ENCODE measurements around the gene HSPA1A. TPM values are rescaled to one million over a fixed set of nuclear protein-coding genes. Genes with fewer than 3 reads are reported as not detected.
A peak's percentile ranks its signal among the peaks of the same experiment; 100 is the strongest.
"Not testable (repeated sequence)": the region's sequence is repeated elsewhere in the genome, so short reads cannot be mapped to it uniquely, and the experiment has no call there.

The HSPA1A gene
- total RNA-seq, 1 donor from 2014 or later = 341 TPM

GRCh38 chr6:31779908-31780307 is 35.4 kb upstream of the HSPA1A start:
- intact Hi-C loops (cut with micrococcal nuclease) = no loop called here
- DNase-seq (no peak), ATAC-seq (no peak)

DNA sequence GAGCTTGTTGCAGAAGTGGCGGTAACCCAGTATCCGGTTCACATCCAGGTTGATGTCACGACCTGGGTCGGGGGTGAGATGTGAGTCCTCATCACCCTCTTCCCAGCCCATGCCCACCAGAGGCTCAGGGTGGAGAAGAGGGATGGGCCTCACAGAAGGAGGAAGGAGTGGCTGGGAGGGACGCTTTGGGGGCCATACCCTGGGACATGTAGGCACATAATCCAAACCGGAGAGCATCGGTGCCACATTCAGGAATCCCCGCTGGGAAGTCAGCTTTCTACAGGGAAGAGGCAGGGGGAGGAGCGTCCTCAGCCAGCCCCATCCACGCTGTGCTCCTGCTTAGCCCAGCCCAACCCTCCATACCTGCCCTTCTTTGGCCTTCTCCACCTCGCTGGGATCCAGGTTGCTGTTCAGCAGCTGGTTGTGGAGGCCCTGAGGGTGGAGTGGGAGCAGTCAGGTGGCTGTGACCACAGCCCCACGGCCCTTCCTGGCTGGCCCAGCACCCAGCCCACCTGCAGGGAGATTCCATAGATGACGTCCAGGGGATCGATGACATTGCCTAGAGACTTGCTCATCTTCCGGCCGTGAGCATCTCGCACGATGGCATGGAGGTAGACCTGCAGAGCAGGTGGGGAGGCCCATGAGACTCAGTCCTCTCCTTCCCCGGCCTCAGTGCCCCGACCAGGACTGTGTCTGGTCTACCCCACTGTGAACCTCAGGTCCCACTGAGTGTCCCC is 34.7 kb upstream of the HSPA1A start:
- no peak for DNase-seq
- intact Hi-C loops (cut with micrococcal nuclease) = no loop called here
- no peak for ATAC-seq

DNA sequence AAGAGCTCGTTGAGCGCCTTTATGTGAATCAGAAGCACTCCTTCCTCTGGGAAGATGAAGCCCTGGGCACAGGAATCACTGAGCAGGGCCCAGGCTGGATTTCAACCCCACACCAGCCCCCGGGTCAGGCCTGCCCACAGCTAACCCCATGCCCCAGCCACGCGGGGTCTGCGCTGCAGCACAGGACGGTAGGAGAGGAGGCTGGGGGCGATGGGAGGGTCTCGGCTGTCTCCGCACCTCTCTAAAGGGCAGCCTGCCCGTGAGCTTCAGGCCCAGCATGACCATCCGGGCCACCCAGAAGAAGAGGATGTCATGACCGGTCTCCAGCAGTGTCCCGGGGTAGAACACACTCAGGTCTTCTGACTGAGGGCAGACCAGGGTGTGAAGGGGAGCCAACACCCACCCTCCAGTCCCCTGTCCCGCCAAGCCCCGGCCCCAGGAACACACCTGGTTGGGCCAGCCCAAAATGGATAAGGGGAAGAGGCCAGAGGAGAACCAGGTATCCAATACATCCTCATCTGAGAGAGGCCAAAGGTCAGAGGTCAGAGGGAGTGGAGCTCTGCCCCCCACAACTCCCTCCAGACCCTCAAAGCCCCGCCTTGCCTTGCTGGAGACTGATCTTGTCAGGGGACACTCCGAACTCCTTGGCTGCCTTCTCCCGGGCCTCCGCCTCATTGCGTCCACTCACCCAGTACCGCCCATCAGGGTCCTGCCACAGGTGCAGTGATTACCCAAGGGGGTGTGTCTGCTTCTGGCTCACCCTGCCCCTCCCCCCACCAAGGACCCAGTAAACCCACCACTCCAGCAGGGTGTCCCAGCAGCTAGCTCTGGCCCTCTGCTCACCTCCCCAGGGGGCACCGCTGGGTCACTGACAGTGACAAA is 33.9 kb upstream of the HSPA1A start:
- no peak for DNase-seq
- no peak for ATAC-seq
- intact Hi-C loops (cut with micrococcal nuclease) = no loop called here

DNA sequence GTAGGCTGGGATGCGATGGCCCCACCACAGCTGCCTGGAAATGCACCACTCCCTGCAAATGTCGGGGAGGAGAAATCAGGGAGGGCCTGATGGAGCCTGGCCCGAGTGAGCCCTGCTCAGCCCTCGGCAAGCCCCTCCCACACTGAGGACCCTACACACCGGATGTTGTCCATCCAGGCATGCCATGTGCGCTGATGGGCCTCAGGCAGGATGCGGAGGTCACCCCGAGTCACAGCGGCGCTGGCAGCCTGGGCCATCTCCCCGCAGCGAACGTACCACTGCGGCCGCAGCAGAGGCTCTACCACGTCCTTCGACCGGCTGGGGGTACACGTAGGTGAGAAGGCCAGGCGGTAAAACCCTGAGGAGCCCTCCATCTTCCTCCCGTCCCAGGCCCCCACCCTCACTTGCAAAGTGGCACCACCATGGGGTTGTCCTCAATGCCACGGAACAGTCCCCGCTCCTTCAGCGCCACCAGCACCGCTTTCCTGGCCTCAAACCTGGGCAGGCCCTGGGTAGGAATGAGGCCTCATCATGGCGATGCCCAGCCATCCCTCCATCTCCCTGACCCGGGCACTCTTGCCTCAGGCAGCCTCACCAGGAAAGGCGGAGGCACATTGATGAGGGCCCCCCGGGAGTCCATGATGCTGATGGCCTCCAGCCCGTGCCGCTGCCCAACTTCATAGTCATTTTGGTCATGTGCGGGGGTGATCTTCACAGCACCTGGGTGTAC is 33.1 kb upstream of the HSPA1A start:
- no peak for ATAC-seq
- intact Hi-C loops (cut with micrococcal nuclease) = no loop called here
- DNase-seq = no peak

DNA sequence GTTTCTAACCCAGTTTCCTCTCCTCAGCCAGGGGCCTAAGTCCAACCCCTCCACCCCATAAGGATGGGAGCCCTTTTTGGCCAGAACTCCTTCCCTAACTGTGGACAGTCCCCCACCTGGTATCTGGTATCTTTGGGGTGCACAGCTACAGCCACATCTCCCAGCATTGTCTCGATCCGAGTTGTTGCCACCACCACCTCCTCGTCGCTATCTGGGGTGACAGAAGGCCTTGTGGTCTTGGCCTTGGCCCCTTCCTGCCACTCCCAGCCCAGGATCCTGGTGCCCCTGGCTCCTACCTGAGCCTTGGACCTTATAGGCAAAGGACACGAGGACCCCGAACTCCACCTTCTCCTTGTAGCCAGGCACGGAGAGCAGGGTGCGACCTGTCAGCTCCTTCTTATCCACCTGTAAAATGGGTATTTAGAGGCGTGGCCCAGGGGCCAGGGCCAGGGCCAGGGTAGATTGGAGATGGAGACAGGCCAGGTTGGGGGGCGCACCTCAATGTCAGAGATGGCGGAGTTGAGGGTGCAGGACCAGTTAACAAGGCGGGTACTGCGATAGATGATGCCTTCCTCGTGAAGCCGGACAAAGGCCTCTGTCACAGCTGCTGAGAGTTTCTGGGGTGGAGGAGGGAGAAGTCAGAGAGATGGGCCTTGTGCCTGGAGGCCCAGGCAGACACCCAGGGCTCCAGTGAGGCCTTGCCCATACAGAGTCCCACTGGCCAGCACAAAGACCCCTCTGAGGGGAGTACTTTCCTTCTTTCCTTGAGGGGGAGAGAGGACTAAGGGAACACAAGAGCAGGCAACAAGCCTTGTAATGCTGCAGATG is 31.0 kb upstream of the HSPA1A start:
- intact Hi-C loops (cut with micrococcal nuclease) = no loop called here
- DNase-seq = no peak
- no peak for ATAC-seq

GRCh38 chr6:31785475-31785874 is 29.9 kb upstream of the HSPA1A start:
- intact Hi-C loops (cut with micrococcal nuclease) = no loop called here
- ATAC-seq (no peak), DNase-seq (no peak)

DNA sequence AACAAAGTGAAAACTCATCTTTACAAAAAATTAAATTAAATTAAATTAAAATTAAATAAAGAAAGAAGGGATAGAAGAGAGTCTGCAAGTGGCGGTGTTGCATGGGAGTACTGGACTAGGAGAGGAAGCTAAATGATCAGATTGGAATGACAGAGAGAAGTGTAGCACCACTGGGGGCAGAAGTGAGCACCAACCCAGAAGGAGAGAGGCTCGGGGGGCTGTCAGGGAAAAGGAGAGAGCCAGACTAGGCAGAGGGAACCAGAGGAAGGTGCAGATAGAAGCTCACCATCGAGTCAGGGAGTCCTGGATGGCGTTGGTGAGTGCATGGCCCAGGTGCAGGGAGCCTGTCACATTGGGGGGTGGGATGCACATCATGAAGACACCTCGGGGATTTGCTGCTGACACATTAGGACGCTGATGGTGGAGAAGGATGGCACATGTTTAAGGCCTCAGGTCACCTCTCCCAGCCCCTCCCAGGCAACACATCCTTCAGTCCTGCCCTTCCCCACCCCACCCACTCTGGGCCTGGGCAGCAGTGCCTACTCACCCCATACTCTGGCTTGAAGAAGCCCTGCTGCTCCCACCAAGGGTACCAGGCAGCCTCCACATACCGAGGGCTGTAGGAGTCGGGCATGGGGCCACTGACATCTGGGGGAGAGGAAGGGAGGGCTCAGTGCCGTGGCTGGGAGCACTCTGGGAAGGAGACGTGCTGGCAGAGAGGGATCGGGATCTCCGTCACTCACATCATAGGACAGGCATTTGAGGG is 23.8 kb upstream of the HSPA1A start:
- no peak for ATAC-seq
- intact Hi-C loops (cut with micrococcal nuclease) = no loop called here
- no peak for DNase-seq

DNA sequence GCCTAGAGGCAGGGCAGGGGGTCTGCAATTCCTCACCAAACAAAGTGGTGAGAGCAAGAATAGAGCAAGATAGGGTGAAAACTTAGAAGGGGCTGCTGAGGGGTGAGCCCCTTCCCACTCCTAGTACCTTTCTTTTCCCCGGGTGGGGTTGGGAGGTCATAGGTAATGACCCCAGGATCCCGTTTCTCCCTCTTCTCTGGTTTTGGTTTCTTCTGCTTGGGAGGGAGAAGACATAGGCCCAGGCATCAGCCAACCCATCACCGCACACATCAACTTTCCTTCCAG is 23.3 kb upstream of the HSPA1A start:
- intact Hi-C loops (cut with micrococcal nuclease) = no loop called here
- no peak for ATAC-seq
- no peak for DNase-seq

- intact Hi-C loops (cut with micrococcal nuclease) = no loop called here
- ATAC-seq (no peak), DNase-seq (no peak)
Measured at GRCh38 chr6:31792761-31793171, 22.6 kb upstream of the HSPA1A start.

- DNase-seq; ATAC-seq; intact Hi-C loops (cut with micrococcal nuclease): not testable (repeated sequence)
Measured at GRCh38 chr6:31793927-31794245, 21.5 kb upstream of the HSPA1A start.

DNA sequence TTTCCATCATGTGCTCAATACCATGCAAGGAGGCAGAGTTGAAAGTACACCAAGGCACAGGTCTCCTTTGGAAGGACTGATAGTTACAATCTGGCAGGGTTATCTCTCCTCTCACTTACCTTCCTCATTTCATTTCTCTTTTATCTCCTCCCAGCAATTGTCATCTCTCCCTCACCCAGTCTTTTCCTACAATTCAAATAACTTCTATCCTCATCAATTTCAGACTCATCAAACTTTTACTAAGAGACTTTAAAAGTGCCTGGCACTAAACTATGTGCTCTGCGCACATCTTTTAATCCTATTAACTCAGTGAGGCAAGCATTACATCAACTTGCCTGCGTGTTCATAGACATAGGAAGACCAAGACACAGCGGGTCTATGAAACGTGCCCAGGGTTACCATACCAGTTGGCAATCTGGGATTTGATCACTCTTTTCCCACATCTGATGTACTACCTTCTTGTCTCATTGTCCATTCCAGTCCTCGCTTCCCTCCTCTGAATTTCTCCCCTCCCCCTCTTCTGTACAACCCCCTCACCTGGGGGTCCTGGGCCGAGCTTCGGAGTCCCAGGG is 21.0 kb upstream of the HSPA1A start:
- intact Hi-C loops (cut with micrococcal nuclease) = no loop called here
- ATAC-seq (no peak), DNase-seq (peak; percentile 7)

DNA sequence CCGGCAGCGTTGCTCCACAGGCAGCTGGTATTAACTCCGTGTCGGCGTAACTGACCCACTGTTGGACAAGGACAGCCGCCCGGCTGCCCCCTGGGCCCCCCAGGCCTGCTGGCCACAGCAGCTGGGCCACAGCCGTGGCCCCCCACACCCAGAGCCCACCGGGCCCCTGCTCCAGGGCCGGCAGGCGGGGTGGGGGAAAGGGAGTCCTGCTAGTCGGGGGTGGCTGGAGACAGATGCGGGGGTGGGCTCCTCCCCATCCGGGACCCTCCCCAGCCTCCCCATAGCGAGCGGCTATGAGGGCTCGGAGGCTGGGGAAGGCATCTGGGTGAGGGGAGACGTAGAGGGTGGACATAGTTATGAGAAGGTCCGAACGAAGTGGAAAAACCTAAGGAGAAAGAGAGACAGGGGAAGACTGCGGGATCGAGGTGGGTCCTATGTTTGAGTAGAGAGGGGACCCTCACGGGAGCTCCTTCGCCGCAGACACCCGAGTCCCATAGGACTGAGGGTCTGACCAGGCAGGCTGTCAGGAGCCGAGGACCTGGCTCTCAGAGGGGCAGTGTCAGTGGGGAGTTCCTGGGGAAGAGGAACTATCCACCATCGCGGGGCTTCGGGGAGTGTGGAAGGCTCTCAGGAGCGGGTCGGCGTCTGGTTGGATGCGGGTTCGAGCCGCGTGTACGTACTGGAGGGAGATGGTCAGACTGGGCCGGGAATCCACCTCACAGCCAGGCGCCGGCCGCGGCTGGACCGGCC is 20.3 kb upstream of the HSPA1A start:
- intact Hi-C loops (cut with micrococcal nuclease) = no loop called here
- DNase-seq = peak; percentile 33
- peak; percentile 9 for ATAC-seq

DNA sequence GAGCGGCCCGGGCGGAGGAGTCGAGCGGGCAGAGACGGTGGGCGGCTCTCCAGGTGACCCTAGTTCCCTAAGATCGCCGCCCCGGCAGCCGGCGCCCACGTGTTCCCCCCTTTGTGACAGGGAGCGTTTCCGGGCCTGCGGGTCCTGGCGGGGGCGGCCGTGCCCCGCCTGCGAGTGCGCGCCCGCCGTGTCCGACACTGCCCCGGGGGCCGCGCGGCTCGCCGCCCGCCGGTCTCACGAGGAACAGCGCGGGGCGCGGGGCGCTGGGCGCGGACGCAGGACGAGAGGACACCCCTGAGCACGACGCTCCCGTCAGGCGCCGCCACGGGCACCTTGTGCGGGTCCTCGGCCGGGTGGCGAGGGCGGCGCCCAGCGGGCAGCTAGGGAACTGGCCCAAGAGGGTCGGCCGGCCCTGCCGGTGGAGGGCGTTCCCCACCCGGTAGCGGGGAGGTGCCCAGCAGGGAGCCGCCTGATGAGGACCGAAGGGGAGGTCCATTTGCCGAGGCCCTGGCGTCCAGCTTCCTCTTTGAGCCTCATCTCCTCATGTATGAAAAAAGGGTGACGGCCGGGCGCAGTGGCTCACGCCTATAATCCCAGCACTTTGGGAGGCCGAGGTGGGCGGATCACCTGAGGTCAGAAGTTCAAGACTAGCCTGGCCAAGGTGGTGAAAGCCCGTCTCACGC is 19.6 kb upstream of the HSPA1A start, which contains the start of gene VARS1:
TSS of gene VARS1 (minus strand) at position 137 of the 683 bp plus-strand sequence. CDS start 535 bp downstream, outside the sequence.
- DNase-seq (peak; percentile 96), ATAC-seq (peak; percentile 96)
- intact Hi-C loops (cut with micrococcal nuclease) = no loop called here

- no peak for DNase-seq
- ATAC-seq = no peak
- intact Hi-C loops (cut with micrococcal nuclease) = no loop called here
Measured at GRCh38 chr6:31796993-31797385, 18.4 kb upstream of the HSPA1A start.

DNA sequence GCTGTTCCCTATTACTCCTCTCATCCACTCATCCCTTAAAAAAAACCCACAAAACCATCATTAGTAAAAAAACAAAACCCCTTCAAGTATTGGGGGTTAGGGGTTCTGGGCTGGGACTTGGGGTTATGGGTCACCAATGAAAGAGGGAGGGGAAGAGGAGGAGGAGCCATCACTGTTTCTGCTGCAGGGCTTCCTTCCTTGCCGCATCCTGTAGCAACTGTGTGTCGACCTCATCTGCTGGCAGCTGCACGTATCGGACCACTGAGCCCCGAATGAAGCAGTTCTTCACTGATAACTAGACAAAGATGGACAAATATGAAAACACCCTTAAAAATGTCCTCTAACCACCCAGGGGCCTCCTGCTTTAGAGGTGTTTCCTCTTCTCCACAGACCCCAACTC is 17.8 kb upstream of the HSPA1A start:
- ATAC-seq (no peak), DNase-seq (no peak)
- intact Hi-C loops (cut with micrococcal nuclease) = no loop called here

DNA sequence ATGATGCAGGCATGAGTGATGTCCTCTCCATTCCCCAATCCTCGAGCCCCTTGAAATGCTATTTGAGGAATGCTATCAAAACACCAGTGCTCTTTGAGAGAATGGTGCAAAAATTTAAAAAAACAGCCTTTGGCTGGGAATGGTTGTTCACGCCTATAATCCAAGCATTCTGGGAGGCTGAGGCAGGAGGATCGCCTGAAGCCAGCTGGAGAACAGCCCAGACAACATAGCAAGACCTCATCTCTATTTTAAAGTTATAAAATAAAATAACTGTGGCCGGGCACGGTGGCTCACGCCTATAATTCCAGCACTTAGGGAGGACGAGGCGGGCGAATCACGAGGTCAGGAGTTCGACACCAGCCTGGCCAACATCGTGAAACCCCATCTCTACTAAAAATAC is 15.6 kb upstream of the HSPA1A start:
- ATAC-seq (no peak), DNase-seq (no peak)
- intact Hi-C loops (cut with micrococcal nuclease) = no loop called here
